HG03354 (cell line): ENCODE data around the gene NEU1.
"Not testable (repeated sequence)": the region's sequence is repeated elsewhere in the genome, so short reads cannot be mapped to it uniquely, and the experiment has no call there.

Experiments used
- ATAC-seq: cut with Tn5 transposase; IDR thresholded peaks from one replicate; pipeline ENCODE4 v1.9.1; 2021; ENCODE audit warnings: mild to moderate bottlenecking; ENCODE audit not compliant: unreplicated experiment, poor library complexity, severe bottlenecking

NEU1 gene

GRCh38 chr6:31825553-31825952 lies 37.1 kb downstream of the NEU1 start:
- ATAC-seq = no peak

- ATAC-seq = not testable (repeated sequence)
Observed at GRCh38 chr6:31823592-31824196, 38.9 kb downstream of the NEU1 start.

- ATAC-seq = peak; percentile 50
Observed at GRCh38 chr6:31822036-31822821, 40.4 kb downstream of the NEU1 start.

- ATAC-seq = peak; percentile 47
Observed at GRCh38 chr6:31821301-31822035, 41.2 kb downstream of the NEU1 start.

- not testable (repeated sequence) for ATAC-seq
Observed at GRCh38 chr6:31820399-31820798, 42.2 kb downstream of the NEU1 start.

- no peak for ATAC-seq
Observed at GRCh38 chr6:31819871-31820299, 42.7 kb downstream of the NEU1 start.

GRCh38 chr6:31817929-31818511 lies 44.6 kb downstream of the NEU1 start:
- ATAC-seq = not testable (repeated sequence)

- not testable (repeated sequence) for ATAC-seq
Observed at GRCh38 chr6:31817133-31817928, 45.3 kb downstream of the NEU1 start.

- peak; percentile 36 for ATAC-seq
Observed at GRCh38 chr6:31815025-31815838, 47.4 kb downstream of the NEU1 start, which contains the start of the genes HSPA1A and HSPA1L. HSPA1A (plus strand) TSS chr6:31815543; CDS start chr6:31815757, 214 bp downstream. HSPA1L (minus strand) TSS chr6:31815283; CDS start chr6:31811972, 3,311 bp downstream.

GRCh38 chr6:31814677-31815024 lies 48.0 kb downstream of the NEU1 start:
- peak; percentile 45 for ATAC-seq

- ATAC-seq = no peak
Observed at GRCh38 chr6:31813465-31813849, 49.2 kb downstream of the NEU1 start.

- ATAC-seq = no peak
Observed at GRCh38 chr6:31811645-31812044, 51.0 kb downstream of the NEU1 start.

- not testable (repeated sequence) for ATAC-seq
Observed at GRCh38 chr6:31808599-31808998, 54.0 kb downstream of the NEU1 start.
